HFF-Myc (cell line): Measurements from ENCODE around the gene CHADL.

Experiments used
- DNase-seq: peaks from one replicate; pipeline ENCODE4 v3.0.0-alpha.2; 2011; ENCODE audit warnings: low read depth; ENCODE audit errors: extremely low read depth
- H3K4me3 ChIP-seq: replicated peaks from 2 replicates; pipeline ENCODE4 v1.5.1; 2011; ENCODE audit warnings: low read depth, mild to moderate bottlenecking, control low read depth, low read length
- TF ChIP-seq, protein P1 (sequence below): IDR thresholded peaks from 2 replicates; pipeline ENCODE4 v1.5.1; 2012; ENCODE audit warnings: mild to moderate bottlenecking, low read depth, low read length, control low read depth; ENCODE audit errors: missing control alignments

The CHADL gene

DNA sequence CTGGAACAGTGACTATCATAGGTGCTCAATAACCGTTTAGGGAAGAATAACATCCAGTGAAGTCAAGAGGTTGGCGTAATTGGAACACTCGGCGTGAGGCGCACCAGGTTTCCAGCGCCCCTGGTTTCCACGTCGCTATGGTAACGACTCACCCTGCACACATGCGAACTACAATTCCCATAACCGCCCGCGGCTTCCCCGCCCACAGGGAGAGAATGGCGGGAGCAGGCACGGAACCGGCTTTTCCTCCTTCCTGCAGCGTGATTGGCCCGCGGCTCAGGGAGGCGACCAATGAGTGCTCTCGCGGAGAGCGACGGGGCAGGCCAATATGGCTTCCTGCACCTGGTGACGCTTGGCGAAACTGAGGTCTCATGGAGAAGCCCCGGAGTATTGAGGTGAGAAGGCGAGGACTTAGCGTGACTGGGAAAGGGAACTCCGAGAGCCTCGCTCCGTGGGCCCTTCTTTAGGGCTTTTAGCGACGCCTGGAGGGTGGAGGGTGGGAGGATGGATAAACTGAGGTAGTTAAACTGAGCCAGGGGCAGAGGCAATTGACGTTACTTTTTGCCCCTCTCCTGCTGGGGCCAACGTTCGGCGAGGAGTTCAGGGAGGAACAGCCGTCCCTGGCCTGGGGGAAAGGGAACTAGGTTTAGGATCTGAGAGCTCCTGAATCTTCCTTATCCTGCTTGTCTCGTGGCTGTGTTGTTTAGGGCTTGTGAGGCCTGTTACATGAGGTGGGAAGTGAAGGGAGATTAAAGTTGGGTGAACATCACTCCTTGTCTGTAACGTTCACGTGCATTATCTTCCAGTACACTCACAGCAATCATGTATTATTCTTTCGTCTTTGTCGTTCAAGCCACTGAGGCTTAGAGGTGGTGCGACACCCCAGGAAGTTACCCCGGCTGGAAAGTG lies 35.5 kb downstream of the CHADL start, which contains the start of gene L3MBTL2:
Gene L3MBTL2, plus strand, starts transcription at position 321 of the 909 bp plus-strand sequence. Its CDS starts 51 bp downstream, at position 372.
- H3K4me3 ChIP-seq, result peak within 1 kb of the TSS; percentile 86
- TF ChIP-seq, protein P1, sequence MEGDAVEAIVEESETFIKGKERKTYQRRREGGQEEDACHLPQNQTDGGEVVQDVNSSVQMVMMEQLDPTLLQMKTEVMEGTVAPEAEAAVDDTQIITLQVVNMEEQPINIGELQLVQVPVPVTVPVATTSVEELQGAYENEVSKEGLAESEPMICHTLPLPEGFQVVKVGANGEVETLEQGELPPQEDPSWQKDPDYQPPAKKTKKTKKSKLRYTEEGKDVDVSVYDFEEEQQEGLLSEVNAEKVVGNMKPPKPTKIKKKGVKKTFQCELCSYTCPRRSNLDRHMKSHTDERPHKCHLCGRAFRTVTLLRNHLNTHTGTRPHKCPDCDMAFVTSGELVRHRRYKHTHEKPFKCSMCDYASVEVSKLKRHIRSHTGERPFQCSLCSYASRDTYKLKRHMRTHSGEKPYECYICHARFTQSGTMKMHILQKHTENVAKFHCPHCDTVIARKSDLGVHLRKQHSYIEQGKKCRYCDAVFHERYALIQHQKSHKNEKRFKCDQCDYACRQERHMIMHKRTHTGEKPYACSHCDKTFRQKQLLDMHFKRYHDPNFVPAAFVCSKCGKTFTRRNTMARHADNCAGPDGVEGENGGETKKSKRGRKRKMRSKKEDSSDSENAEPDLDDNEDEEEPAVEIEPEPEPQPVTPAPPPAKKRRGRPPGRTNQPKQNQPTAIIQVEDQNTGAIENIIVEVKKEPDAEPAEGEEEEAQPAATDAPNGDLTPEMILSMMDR, result no peak
- peak; percentile 85 for DNase-seq

DNA sequence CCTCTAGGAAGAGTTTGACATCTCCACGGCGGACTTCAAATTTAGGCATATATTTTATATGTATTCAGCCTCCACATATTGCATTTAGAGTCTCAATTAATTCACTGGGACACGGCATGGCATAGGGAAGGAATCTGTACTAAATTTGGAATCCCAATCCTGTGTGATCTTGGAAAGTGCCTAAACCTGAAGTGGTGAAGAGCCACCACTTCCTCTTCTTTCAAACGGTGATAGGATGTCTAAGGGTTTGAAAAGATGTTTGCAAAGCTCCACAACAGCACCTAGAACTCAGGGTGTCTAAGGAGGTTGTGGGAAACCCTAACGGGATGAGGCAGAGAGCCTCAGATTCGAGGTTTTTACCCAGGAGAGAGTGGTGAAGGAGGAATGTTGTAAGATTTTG lies 36.7 kb downstream of the CHADL start:
- no peak overlapping the region for H3K4me3 ChIP-seq
- TF ChIP-seq, protein P1, result no peak
- no peak for DNase-seq

DNA sequence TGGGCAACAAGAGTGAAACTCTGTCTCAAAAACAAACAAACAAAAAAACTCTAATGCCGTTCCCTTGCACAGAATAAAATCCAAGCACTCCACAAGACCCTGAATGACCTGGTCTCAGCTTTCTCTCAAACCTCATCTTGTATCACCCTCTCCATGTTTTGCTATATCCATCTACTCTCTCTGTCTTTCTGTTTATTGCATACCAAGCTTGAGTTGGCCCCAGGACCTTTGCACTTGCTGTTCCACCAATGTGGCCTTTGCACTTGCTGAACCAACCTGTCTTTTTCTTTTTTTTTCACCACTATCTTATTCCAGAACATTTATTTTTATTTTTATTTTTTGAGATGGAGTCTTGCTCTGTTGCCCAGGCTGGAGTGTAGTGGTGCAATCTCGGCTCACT lies 37.6 kb downstream of the CHADL start:
- DNase-seq, result no peak
- TF ChIP-seq, protein P1, result no peak
- no peak overlapping the region for H3K4me3 ChIP-seq

DNA sequence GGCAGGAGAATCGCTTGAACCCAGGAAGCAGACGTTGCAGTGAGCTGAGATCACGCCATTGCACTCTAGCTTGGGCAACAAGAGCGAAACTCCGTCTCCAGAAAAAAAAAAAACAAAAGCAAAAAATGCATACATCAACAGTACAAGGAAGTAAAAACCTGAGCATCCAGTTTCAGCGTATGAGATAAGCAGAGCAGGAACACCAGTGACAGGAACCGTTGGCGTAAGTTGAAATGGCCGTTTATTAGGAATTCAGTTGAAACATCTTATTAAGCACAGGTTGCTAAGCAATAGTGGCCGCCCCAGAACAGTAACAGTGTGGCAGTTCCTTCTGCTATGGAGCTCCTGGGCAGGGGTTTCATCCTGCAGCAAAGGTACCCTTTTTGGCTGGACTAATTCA lies 39.6 kb downstream of the CHADL start:
- H3K4me3 ChIP-seq, result no peak overlapping the region
- no peak for DNase-seq
- TF ChIP-seq, protein P1, result no peak

DNA sequence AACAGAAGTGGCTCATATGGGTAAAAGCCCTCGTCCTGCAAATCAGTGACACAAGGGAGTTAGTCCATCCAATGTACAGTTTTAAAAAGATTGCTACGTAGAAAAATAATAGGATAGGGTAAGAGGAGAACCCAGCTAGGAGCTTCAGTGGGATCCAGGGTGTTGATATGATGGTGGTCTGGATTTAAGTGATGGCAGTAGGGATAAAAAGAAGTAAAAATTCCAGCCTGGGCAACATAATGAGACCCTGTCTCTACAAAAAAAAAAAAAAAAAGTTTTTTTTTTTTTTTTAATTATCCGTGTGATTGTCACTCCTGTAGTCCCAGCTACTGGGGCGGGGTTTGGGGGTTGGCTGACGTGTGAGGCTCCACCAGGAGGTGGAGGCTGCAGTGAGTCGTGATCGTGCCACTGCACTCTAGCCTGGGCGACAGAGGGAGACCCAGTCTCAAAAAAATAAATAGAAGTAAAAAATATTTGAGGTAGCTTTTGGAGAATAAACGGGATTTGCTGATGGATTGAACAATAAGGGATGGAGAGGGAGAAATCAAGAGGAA lies 42.6 kb downstream of the CHADL start:
- DNase-seq, result no peak
- peak overlapping the region; percentile 53 for H3K4me3 ChIP-seq
- TF ChIP-seq, protein P1, result no peak

DNA sequence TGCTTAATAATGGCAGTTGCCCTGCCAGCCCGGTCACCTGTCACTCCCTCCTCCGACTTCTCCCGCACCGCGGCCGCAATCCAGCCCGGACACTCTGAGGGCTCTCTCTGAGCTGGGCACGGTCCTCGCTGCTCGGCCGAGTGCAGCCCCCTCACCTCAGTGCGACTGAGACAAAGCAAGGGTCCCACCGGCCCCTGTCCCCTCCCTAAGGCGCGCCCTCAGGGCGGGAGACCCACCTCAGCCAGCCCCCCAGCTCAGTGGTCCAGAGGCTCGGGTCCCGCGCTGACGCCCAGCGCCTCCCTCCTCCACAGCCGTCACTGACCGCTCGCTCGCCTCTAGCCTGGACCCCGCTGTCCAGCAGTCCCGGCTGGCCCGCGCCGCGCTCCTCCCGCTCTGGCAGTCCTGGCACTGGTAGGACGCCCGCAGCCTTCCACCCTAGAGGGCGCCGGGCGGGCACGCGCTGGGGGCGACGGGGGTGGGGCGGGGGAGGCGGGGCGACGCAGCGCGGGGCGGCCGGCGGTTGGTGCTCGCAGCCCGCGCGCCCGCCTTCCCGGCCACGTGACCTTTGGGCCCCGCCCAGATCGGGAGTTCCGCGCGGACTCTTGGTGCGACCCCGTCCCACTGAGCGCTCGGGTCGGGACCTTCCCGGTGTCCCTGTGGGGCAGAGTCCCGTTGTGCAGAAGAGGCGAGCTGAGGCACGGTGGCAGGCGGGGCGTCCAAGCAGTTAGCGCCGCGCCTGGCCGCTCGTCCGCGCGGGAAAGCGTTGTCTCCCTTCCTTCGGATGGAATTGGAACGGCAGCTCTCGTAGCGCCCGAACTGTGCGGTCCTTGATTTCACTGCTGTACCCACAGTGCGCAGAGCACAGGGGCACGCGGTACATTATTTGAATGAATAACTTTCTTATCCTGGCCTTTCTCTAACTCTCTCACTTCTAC lies 43.4 kb downstream of the CHADL start:
- TF ChIP-seq, protein P1, result no peak
- peak overlapping the region; percentile 53 for H3K4me3 ChIP-seq
- no peak for DNase-seq
